ENCODE data around the gene TSLP. TPM values are rescaled to one million over a fixed set of nuclear protein-coding genes. Genes with fewer than 3 reads are reported as not detected.

Gene TSLP
- total RNA-seq (0.30 and 0.42 TPM in 2 replicates), polyA plus RNA-seq (0.78 and 1.4 TPM in 2 replicates)

- no peaks in the 10 kb centered on the region for H3K36me3 ChIP-seq
- TF ChIP-seq CTCF (IDR thresholded peaks at IDR 0.05; ENCODE audit: low read depth, low read length), result no peak
- no peaks in the 10 kb centered on the region for H3K4me1 ChIP-seq (ENCODE audit: low read depth)
- peaks cover 80% of the 10 kb centered on the region for H3K27me3 ChIP-seq
- peak within 1 kb of the TSS; percentile 33 for H3K4me3 ChIP-seq
- no peak within 1 kb of the TSS for H3K27ac ChIP-seq
- DNase-seq (ENCODE audit: low read depth in 1 of 2, low spot score in 1 of 2), result no peak
- no peaks in the 10 kb centered on the region for H3K9me3 ChIP-seq (ENCODE audit: low read depth)
These were observed at the start of gene TSLP for GRCh38 chr5:111071413-111071812. TSS of gene TSLP (plus strand) at chr5:111071713. CDS start at chr5:111071891, 178 bp downstream.

- H3K9me3 ChIP-seq (ENCODE audit: low read depth), result no peaks in the 10 kb centered on the region
- no peak for TF ChIP-seq CTCF (IDR thresholded peaks at IDR 0.05; ENCODE audit: low read depth, low read length)
- no peak overlapping the region for H3K27ac ChIP-seq
- H3K4me1 ChIP-seq (ENCODE audit: low read depth), result no peaks in the 10 kb centered on the region
- no peak overlapping the region for H3K4me3 ChIP-seq
- no peaks in the 10 kb centered on the region for H3K27me3 ChIP-seq
- H3K36me3 ChIP-seq, result no peaks in the 10 kb centered on the region
- DNase-seq (ENCODE audit: low read depth in 1 of 2, low spot score in 1 of 2), result no peak
These were observed 49.2 kb upstream of the TSLP start for GRCh38 chr5:111022301-111022700.

- Histone ChIP-seq H3K9me3 (ENCODE audit: low read depth) (no peaks in the 10 kb centered on the region), H3K27me3 (no peaks in the 10 kb centered on the region), H3K36me3 (no peaks in the 10 kb centered on the region), H3K4me3 (no peak overlapping the region), H3K27ac (no peak overlapping the region), H3K4me1 (ENCODE audit: low read depth) (no peaks in the 10 kb centered on the region)
- TF ChIP-seq CTCF (IDR thresholded peaks at IDR 0.05; ENCODE audit: low read depth, low read length), result no peak
- DNase-seq (ENCODE audit: low read depth in 1 of 2, low spot score in 1 of 2), result no peak
These were observed 42.6 kb upstream of the TSLP start for GRCh38 chr5:111028865-111029264.

GRCh38 chr5:111043712-111044506 lies 27.6 kb upstream of the TSLP start:
- Histone ChIP-seq H3K36me3 (no peaks in the 10 kb centered on the region), H3K4me3 (no peak overlapping the region), H3K27me3 (no peaks in the 10 kb centered on the region), H3K4me1 (ENCODE audit: low read depth) (no peaks in the 10 kb centered on the region), H3K27ac (no peak overlapping the region), H3K9me3 (ENCODE audit: low read depth) (no peaks in the 10 kb centered on the region)
- peak; percentile 2 to 21 for DNase-seq (ENCODE audit: low read depth in 1 of 2, low spot score in 1 of 2)
- TF ChIP-seq CTCF (IDR thresholded peaks at IDR 0.05; ENCODE audit: low read depth, low read length), result no peak

- H3K27ac ChIP-seq, result no peak overlapping the region
- no peaks in the 10 kb centered on the region for H3K4me1 ChIP-seq (ENCODE audit: low read depth)
- H3K4me3 ChIP-seq, result no peak overlapping the region
- H3K36me3 ChIP-seq, result no peaks in the 10 kb centered on the region
- H3K9me3 ChIP-seq (ENCODE audit: low read depth), result no peaks in the 10 kb centered on the region
- TF ChIP-seq CTCF (IDR thresholded peaks at IDR 0.05; ENCODE audit: low read depth, low read length), result no peak
- no peak for DNase-seq (ENCODE audit: low read depth in 1 of 2, low spot score in 1 of 2)
- no peaks in the 10 kb centered on the region for H3K27me3 ChIP-seq
These were observed 13.4 kb upstream of the TSLP start for GRCh38 chr5:111058064-111058463.
